Measurements from ENCODE around the gene CRLF3. TPM values are rescaled to one million over a fixed set of nuclear protein-coding genes. Genes with fewer than 3 reads are reported as not detected.
A peak's percentile ranks its signal among the peaks of the same experiment; 100 is the strongest.

Gene CRLF3
- total and polyA plus RNA-seq, 12 donors: 3.1 to 18.0 (median 6.8) TPM

DNA sequence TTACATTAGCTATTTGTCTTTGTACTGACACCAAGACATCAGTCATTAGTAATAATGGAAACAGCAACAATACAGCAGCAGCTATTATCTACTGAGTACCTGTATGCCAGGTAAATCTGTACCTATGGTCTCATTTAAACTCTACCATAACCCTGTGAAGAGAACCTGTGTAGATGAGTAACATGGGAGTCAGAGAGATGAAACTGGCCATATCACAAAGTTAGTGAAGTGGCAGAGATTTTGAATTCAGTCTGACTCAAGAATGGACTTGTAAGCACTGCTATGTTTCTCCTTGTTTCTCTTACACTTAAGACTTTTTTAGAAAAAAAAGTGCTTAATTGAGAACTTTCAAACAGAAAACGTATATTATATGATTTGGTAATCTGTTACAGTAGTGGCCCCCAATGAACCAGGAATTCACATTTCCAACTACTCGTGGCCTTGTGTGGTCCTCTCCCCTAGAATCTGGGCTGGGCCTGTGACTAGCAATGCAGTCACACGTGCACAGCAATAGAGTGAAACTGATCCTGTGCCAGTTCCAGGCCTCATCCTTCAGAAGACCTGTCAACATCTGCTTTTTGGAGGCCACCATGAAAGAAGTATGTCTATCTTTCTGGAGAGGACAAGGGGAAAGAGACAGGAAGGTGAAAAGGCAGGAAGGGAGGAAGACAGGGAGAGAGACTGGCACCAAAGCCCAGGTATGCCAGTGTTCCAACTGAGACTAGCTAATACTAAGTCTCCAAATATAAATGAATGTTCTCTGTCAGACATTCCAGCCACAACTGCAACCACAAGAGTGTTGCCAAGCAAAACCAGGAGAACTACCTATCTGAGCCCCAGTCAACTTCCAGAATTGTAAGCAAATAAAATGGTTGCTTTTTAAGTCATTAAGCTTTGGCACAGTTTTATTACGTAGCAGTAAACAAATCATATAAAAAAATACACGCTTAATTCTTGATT is 12.0 kb downstream of the CRLF3 start:
- 47 to 55% (median 53%) methylated on average over 5 of the region's 5 CpGs for WGBS, 4 donors
- Histone ChIP-seq H3K9me3 (replicated peaks in 1 of 3) (no peaks in the 10 kb centered on the region), H3K36me3 (replicated peaks in 1 of 2) (no peaks in the 10 kb centered on the region), H3K4me1 (replicated peaks in 1 of 2) (peaks cover 8 to 10% of the 10 kb centered on the region in 2 donors), H3K27ac (peak overlapping the region in 2 of 5 donors; percentile 28 to 52), H3K4me3 (no peak overlapping the region), H3K27me3 (no peaks in the 10 kb centered on the region)
- peak in 3 of 7 donors; percentile 37 to 58 (median 48) for DNase-seq
- TF ChIP-seq, protein P1, sequence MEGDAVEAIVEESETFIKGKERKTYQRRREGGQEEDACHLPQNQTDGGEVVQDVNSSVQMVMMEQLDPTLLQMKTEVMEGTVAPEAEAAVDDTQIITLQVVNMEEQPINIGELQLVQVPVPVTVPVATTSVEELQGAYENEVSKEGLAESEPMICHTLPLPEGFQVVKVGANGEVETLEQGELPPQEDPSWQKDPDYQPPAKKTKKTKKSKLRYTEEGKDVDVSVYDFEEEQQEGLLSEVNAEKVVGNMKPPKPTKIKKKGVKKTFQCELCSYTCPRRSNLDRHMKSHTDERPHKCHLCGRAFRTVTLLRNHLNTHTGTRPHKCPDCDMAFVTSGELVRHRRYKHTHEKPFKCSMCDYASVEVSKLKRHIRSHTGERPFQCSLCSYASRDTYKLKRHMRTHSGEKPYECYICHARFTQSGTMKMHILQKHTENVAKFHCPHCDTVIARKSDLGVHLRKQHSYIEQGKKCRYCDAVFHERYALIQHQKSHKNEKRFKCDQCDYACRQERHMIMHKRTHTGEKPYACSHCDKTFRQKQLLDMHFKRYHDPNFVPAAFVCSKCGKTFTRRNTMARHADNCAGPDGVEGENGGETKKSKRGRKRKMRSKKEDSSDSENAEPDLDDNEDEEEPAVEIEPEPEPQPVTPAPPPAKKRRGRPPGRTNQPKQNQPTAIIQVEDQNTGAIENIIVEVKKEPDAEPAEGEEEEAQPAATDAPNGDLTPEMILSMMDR (IDR thresholded peaks at IDR 0.05): no peak
- no peak for TF ChIP-seq POLR2A (IDR thresholded peaks at IDR 0.05)
- intact Hi-C loops (cut with DNase I): no loop called here

DNA sequence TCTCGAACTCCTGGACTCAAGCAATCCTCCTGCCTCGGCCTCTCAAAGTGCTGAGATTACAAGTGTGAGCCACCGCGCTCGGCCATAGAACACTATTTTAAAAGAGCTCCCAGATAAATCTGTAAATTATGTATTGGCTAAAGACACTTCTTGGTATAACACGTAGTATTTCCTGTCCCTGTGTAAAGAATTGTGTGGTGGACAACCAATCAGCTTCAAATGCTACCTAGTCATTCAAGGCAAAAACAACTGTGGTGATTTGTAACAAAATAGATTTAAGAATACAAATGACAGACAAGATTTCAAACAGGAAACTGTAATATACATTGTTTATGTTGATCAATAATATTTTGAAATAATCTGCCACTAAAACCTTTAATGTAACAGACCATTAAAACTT is 14.6 kb downstream of the CRLF3 start:
- peak in 1 of 7 donors; percentile 41 for DNase-seq
- TF ChIP-seq POLR2A (IDR thresholded peaks at IDR 0.05): no peak
- TF ChIP-seq, protein P1 (IDR thresholded peaks at IDR 0.05): no peak
- H3K27me3 ChIP-seq: no peaks in the 10 kb centered on the region
- intact Hi-C loops (cut with DNase I): no loop called here
- WGBS, 4 donors: 95 to 97% (median 96%) methylated on average over 6 of the region's 6 CpGs
- no peak overlapping the region for H3K4me3 ChIP-seq
- no peaks in the 10 kb centered on the region for H3K36me3 ChIP-seq (replicated peaks in 1 of 2)
- no peaks in the 10 kb centered on the region for H3K9me3 ChIP-seq (replicated peaks in 1 of 3)
- H3K4me1 ChIP-seq (replicated peaks in 1 of 2): peaks cover 8 to 10% of the 10 kb centered on the region in 2 donors
- H3K27ac ChIP-seq: peak overlapping the region in 2 of 5 donors; percentile 15 to 56

DNA sequence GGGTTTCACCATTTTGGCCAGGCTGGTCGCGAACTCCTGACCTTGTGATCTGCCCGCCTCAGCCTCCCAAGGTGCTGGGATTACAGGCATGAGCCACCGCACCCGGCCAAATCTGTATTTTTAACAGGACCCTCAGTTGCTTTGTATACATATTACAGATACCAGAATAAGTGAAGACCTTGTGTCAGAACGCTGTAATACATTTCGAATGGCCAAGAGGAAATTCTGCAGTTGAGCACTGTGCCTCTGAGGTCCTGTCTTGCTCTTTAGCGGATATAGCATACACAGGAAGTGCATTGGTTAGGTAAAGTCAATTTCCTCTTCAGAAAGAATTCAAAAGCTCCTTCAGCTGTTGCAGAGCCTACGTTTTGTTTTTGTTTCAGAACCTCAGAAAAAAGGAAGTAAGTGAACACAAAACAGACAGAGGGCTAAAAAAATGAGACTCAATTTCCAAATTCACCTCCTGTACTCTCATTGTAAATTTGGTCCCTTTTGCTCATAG is 15.7 kb downstream of the CRLF3 start:
- no peak for TF ChIP-seq POLR2A (IDR thresholded peaks at IDR 0.05)
- TF ChIP-seq, protein P1 (IDR thresholded peaks at IDR 0.05): no peak
- H3K36me3 ChIP-seq (replicated peaks in 1 of 2): peaks cover 0 to 1% of the 10 kb centered on the region in 2 donors
- intact Hi-C loops (cut with DNase I): no loop called here
- H3K4me3 ChIP-seq: no peak overlapping the region
- H3K27ac ChIP-seq: peak overlapping the region in 2 of 5 donors; percentile 54 to 56
- H3K9me3 ChIP-seq (replicated peaks in 1 of 3): no peaks in the 10 kb centered on the region
- H3K27me3 ChIP-seq: no peaks in the 10 kb centered on the region
- peaks cover 8 to 10% of the 10 kb centered on the region in 2 donors for H3K4me1 ChIP-seq (replicated peaks in 1 of 2)
- WGBS, 4 donors: 58 to 77% (median 73%) methylated on average over 9 of the region's 9 CpGs
- DNase-seq: peak in 1 of 7 donors; percentile 42

DNA sequence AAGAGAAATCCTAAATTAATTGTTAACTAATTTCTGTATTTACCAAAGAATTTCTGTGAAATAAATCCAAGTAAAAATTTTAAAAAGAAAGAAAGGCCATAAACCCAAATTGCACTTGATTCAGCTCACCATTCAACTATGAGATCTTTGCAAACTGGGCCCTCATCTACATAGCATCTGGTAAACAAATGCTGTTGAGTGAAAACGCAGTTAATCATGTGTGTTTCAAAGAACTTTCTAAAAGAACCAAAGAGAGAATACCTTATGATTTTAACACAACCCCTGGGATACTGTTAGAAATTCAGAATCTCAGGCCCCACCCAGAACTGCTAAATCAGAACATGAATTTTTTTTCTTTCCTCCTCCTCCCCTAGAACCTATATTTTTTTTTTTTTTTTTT is 16.6 kb downstream of the CRLF3 start:
- TF ChIP-seq, protein P1 (IDR thresholded peaks at IDR 0.05): no peak
- Histone ChIP-seq H3K36me3 (replicated peaks in 1 of 2) (peaks cover 0 to 11% of the 10 kb centered on the region in 2 donors), H3K4me3 (no peak overlapping the region), H3K4me1 (replicated peaks in 1 of 2) (peaks cover 6 to 10% of the 10 kb centered on the region in 2 donors), H3K27ac (no peak overlapping the region), H3K9me3 (replicated peaks in 1 of 3) (no peaks in the 10 kb centered on the region), H3K27me3 (no peaks in the 10 kb centered on the region)
- intact Hi-C loops (cut with DNase I): no loop called here
- DNase-seq: no peak
- WGBS, 4 donors: 81 to 92% (median 90%) methylated on average over 1 of the region's 1 CpG

Measured in adrenal gland (tissue), 12 donors.